ENCODE data around the gene MEAF6. TPM values are rescaled to one million over a fixed set of nuclear protein-coding genes. Genes with fewer than 3 reads are reported as not detected.
"Not testable (repeated sequence)": the region's sequence is repeated elsewhere in the genome, so short reads cannot be mapped to it uniquely, and the experiment has no call there.

The MEAF6 gene
- polyA plus RNA-seq (2013, experiment 1 of 2; ENCODE audit: insufficient read length): 56.2 TPM
- polyA plus RNA-seq (2013, experiment 2 of 2; ENCODE audit: insufficient read length): 56.8 TPM

- DNase-seq: peak; percentile 82
Observed at GRCh38 chr1:37514350-37515184, at the start of gene MEAF6. MEAF6 (minus strand) TSS chr1:37514766; CDS start chr1:37514746, 20 bp downstream.

DNA sequence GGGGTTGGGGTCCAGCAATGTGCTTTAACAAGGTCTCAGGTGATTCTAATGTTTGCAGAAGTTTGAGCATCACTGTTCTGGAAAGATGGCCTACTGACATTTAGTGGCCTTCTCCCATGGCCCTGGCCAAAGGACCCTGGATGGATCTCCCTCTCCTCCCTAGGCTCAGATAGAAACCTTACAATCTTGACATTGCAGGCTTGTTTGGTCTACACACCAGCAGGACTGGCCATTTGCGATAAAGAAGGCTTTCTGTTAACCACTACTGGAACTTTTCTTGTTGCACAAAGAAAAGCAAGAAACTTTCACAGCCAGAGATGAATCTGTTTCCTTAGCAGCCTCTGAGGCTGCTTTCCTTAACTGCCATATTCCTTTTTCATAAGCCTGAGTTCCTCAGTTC, 48.4 kb upstream of the MEAF6 start:
- DNase-seq: no peak

DNA sequence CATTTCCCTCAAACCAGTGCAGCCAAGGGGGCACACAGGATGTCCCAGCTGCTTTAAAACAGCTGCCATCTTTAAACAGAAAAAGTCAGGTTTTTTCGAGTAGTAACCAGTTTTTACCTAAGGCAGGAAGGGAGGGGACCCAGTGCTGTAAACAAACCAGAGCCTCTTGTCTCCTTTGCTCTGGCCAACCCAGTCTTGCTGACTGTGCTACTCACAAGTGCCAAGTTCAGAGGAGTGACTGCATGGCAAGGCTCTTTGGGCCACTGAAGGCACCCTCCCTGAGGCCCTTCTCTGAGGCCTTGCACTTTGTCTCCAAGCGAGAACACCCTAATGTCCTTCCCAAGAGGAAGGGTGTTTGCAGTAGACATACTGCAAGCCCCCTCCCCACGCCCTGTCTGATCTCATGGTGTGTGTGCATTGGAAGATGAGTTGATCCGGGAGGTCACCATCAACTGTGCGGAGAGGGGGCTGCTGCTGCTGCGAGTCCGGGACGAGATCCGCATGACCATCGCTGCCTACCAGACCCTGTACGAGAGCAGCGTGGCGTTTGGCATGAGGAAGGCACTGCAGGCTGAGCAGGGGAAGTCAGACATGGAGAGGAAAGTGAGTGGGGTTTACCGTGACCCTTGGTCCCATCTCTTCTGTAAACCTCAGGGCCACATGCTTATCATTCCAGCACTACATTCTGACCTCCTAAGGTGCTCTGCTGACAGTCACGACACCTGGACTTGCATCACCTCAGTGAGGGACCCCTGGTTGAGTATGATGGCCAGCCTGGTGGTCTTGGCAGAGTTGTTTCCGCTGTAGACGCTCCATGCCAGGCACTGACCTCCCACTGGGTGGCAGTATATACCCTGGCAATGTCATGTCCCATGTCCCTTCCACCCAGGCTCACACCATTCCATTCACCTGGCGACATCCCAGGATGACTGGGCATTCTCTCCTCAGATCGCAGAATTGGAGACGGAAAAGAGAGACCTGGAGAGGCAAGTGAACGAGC, 46.9 kb upstream of the MEAF6 start:
- peak; percentile 44 for DNase-seq

DNA sequence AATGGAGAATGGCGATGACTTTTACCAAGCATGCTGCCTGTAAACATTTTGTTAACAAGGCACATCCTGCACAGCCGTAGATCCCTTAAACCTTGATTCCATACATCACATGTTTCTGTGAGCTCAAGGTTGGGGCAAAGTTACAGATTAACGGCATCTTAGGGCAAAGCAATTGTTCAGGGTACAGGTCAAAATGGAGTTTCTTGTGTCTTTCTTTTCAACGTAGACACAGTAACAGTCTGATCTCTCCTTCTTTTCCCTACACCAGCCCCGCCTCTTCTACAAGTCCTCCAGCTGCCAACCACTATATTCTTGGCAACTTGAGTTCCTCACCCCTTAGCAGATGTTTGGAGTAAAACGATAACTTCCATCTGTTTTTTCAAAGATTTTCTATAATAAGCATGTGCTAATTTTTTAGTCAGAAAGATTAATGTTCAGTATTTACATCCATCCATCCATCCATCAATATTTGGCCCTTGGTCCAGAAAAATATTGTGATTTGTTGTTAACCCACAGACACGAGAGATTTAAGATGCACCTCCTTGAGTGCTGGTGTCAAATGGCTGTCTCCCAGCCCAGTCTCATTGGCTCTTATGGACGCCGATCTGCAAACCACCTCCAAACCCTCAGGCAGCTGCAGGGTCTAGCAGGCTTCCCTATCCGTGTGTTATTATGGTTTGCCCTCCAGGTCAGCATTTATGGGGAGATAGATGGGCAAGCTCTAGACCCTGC, 46.0 kb upstream of the MEAF6 start:
- no peak for DNase-seq

- not testable (repeated sequence) for DNase-seq
Observed at GRCh38 chr1:37559957-37560379, 45.4 kb upstream of the MEAF6 start.

DNA sequence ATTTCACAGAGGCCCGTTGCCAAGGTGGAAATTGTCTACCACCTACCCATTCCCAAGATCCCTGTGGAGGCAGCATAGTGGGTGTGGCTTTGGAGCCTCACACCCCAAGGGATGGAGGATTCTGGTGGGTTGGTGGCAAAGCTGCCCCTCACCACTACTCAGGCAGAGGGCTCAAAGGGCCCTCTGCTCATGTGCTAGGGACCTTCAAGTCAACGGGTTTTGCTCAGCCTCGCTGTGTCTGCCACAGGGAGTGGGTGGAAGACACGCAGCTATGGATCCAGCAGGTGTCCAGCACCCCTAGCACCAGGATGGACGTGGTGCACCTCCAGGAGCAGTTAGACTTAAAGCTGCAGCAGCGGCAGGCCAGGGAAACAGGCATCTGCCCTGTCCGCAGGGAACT, 44.5 kb upstream of the MEAF6 start:
- no peak for DNase-seq

DNA sequence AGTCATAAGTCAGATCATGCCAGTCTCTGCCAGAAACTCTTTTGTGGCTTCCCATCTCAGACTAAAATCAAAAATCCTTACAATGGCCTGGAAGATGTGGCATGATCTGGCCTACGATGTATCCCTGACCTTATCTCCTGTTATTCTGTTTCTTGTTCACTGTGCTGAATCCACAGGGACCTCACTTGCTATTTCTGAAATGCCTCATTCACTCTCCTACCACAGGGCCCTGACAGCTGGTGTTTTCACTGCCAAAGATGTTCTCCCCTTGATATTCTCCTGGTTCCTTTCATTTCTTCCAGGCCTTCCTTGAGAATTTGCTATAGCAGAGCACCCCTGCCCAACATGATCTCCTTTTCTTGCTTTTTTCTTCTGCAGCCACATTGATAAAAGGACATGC, 43.8 kb upstream of the MEAF6 start:
- DNase-seq: no peak

DNA sequence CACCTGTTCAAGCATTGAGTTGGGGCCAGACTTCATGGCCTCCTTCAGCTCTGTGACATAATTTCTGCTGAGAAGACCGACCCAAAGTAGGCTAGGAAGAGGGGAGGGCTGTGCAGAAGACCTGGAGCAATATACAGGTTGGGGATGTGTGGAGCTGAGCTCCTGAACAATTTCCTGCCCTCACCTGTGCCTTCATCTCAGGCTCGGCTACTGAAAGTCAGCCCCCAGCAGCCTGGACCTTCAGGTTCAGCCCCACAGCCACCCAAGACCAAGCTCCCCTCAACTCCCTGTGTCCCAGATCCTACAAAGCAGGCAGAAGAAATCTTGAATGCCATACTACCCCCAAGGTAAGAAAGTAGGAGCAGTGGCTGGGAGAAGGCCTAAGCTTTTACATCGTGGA, 42.8 kb upstream of the MEAF6 start:
- DNase-seq: no peak

- DNase-seq: peak; percentile 89
Observed at GRCh38 chr1:37556712-37557196, 42.2 kb upstream of the MEAF6 start, which contains the start of gene DNALI1. DNALI1 (plus strand) TSS chr1:37556940; CDS start chr1:37556995, 55 bp downstream.

GRCh38 chr1:37553927-37554808, 39.6 kb upstream of the MEAF6 start, which contains the start of gene SNIP1:
SNIP1 (minus strand) TSS chr1:37554293; CDS start chr1:37554229, 64 bp downstream.
- peak; percentile 95 for DNase-seq

DNA sequence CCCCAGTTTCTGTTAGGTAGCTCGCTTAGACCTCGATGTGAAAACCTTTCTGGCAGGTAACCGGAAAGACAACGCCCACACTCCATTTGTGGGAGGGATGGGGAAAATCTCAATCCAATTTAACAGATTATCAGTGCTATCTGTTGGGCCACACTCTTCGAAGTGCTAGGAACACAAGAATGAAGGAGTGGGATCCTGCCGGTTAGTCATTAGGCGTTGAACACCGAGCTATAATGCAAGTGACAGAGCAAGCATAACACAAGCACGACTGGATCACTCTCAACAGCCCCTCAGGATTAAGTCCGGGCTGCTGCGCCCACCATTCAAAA, 39.0 kb upstream of the MEAF6 start:
- no peak for DNase-seq

DNA sequence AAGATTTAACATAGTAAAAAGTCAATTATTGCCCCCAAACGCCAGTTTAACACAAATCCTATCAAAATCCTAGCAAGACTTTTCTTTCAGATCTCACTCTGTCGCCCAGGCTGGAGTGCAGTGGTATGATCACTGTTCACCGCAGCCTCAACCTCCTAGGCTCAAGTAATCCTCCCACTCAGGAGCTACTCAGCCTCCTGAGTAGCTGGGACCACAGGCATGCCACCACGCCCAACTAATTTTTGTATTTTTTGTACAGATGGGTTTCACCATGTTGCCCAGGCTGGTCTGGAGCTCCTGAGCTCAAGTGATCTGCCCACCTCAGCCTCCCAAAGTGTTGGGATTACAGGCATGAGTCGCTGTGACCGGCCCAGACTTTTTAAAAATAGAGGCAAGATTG, 34.8 kb upstream of the MEAF6 start:
- DNase-seq: no peak

GRCh38 chr1:37545019-37545418, 30.5 kb upstream of the MEAF6 start:
- no peak for DNase-seq

GRCh38 chr1:37544530-37544929, 30.0 kb upstream of the MEAF6 start:
- no peak for DNase-seq

DNA sequence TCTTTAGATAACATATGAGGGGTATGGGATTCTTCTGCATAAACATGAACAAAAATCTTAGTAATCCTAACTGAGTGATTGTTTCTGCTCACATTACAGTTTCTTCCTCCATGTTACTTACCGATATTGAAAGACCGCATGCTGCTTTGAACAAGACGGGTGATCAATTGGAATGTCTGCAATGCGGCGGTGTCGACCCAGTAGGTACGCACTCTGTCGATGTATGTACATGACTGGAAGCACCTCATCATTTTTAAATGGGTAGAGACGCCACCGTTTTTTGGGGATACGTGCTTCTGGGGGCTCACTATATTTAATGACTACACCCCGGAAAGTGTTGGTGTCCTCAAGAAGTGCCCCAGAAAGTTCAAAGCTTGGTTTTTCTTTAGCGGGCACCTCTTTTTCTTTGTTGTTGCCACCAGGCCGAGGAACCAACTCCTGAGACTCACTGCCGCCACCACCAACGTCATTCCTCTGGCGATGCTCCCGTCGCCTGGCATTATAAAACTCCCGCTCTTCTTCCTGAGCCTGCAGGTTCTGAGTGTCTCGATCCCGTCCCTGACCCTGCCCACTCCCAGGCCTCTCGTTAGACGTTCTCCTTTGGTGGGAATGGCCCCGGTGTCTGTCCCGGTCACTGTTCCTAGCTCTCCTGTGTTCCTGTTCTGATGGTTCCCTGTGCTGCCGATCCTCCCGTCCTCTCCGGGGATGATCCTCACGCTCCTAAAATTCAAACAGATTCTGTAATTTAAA, 25.6 kb upstream of the MEAF6 start:
- DNase-seq: no peak

- not testable (repeated sequence) for DNase-seq
Observed at GRCh38 chr1:37539154-37539553, 24.6 kb upstream of the MEAF6 start.

DNA sequence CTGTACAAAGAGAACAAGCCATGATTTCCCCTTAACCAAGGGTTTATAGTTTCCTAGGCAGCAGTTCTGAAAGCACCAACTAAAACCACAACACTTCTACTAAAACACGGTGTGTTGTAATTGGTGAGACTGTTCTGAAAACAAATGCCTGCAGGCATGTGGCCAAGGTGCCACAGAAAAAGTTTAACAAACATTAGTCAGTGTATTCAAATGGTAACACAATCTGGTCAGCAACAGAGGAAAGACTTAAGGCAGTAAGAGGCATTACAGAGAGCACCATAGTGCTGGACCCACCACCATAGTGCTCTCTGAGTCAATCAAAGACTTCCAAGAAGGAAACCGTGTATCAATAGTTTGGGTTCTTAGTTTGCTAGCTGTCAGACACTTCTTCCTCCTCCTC, 22.8 kb upstream of the MEAF6 start:
- DNase-seq: no peak

DNA sequence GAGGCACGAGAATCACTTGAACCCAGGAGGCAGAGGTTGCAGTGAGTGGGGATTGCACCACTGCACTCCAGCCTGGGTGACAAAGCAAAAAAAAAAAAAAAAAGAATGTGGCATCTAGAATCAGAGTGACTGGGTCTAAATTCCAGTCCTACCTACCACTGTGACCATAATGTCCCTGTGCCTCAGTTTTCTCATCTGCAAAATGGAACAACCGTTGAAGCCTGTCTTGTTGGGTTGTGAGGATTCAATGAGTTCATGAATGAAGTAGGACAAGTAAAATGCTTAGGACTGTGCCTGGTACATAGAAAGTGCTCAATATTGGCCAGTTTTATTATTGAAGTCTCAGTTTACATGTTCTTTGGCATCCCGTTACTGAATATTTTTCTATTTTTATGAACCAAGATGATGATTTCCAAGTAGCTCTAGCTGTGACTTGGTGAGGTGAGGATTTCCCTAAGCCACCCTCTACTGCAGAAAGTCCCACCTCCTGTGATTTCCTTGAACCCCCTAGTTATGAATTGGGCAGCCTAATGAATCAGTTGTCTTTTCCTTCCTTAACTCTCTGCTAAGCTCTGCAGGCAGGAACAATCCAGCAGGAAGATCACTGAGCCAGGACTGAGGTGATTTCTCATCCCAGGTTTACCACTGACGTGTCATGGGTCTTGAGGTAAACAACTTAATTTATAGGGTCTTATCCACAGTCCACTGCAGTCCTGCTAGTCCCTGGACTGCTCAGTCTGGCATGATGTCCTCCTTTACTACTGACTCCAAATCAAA, 18.9 kb upstream of the MEAF6 start:
- DNase-seq: no peak

DNA sequence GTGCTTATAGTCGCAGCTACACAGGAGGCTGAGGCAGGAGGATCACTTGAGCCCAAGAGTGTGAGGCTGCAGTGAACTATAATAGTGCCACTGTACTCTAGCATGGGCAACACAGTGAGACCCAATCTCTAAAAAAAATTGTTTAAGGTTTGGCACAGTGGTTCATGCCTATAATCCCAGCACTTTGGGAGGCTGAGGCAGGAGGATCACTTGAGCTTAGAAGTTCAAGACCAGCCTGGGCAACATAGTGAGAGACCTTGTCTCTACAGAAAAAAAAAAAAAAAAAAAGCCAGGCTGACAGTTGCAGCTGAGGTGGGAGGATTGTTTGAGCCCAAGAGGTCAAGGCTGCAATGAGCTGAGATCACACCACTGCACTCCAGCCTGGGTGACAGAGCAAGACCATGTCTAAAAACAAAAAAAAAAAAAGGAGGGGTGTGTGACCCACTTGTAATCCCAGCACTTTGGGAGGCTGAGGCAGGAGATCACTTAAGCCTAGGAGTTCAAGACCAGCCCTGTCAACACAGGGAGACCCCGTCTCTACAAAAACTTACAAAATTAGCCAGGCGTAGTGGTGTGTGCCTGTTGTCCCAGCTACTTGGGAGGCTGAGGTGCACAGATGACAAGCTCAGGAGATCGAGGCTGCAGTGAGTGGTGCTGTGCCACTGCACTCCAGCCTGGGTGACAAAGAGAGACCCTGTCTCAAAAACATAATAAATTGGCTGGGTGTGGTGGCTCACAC, 18.0 kb upstream of the MEAF6 start:
- not testable (repeated sequence) for DNase-seq

Data from fibroblast of skin of scalp (primary cell).